Left renal pelvis (tissue), 4 donors: ENCODE measurements around the gene POLDIP2. TPM values are rescaled to one million over a fixed set of nuclear protein-coding genes. Genes with fewer than 3 reads are reported as not detected.
A peak's percentile ranks its signal among the peaks of the same experiment; 100 is the strongest.

Experiments used
- DNase-seq, 4 donors: peaks; one replicate each; pipeline ENCODE4 v3.0.0-alpha.2; 2013; ENCODE audit warnings: low read depth in 4 of 4, low spot score in 3 of 4
- polyA plus RNA-seq, 4 donors: library from polyadenylated mRNA; unstranded; fragments of 120-200 nt; gene quantifications; one replicate each; pipeline ENCODE4 v1.2.1, GENCODE V29; 2013; ENCODE audit not compliant: insufficient read length in 4 of 4

POLDIP2 gene
- polyA plus RNA-seq, 4 donors = 63.1 to 94.1 (median 88.9) TPM

- DNase-seq = no peak
These were observed 33.2 kb upstream of the POLDIP2 start for GRCh38 chr17:28390563-28390962.

- DNase-seq = no peak
These were observed 32.8 kb upstream of the POLDIP2 start for GRCh38 chr17:28390141-28390540.

- DNase-seq = no peak
These were observed 30.8 kb upstream of the POLDIP2 start for GRCh38 chr17:28388106-28388505.

- DNase-seq = no peak
These were observed 29.1 kb upstream of the POLDIP2 start for GRCh38 chr17:28386391-28386790.

- no peak for DNase-seq
These were observed 28.1 kb upstream of the POLDIP2 start for GRCh38 chr17:28385406-28385805.

- no peak for DNase-seq
These were observed 27.7 kb upstream of the POLDIP2 start for GRCh38 chr17:28385037-28385400.

GRCh38 chr17:28384281-28385036 is 27.1 kb upstream of the POLDIP2 start:
- DNase-seq = no peak

- no peak for DNase-seq
These were observed 24.0 kb upstream of the POLDIP2 start for GRCh38 chr17:28381141-28381825.

- no peak for DNase-seq
These were observed 22.8 kb upstream of the POLDIP2 start for GRCh38 chr17:28379814-28380801.

GRCh38 chr17:28372945-28373274 is 15.6 kb upstream of the POLDIP2 start:
- no peak for DNase-seq

- no peak for DNase-seq
These were observed 15.0 kb upstream of the POLDIP2 start for GRCh38 chr17:28372203-28372944.

- peak; percentile 70 to 80 (median 77) for DNase-seq
These were observed 14.2 kb upstream of the POLDIP2 start, which contains the start of gene SARM1 for GRCh38 chr17:28371245-28372202. Gene SARM1, plus strand, starts transcription at chr17:28371694. Its CDS starts 339 bp downstream, at chr17:28372033.

GRCh38 chr17:28370744-28371103 is 13.4 kb upstream of the POLDIP2 start:
- DNase-seq = no peak

- no peak for DNase-seq
These were observed 12.9 kb upstream of the POLDIP2 start, which contains the start of gene VTN for GRCh38 chr17:28370035-28370743. Gene VTN, minus strand, starts transcription at chr17:28370307. Its CDS starts 104 bp downstream, at chr17:28370203.

GRCh38 chr17:28369684-28370034 is 12.3 kb upstream of the POLDIP2 start:
- no peak for DNase-seq

GRCh38 chr17:28368915-28369683 is 11.8 kb upstream of the POLDIP2 start:
- no peak for DNase-seq

- DNase-seq = no peak
These were observed 11.0 kb upstream of the POLDIP2 start for GRCh38 chr17:28368306-28368831.
